Activated naive CD4-positive, alpha-beta T cell treated with anti-CD3 and anti-CD28 coated beads, Interleukin-2, amount 10 ng/mL, durations not matched to agents 7 days and 5 days (primary cell): ENCODE data around the gene PPP1R13B.
"Not testable (repeated sequence)": the region's sequence is repeated elsewhere in the genome, so short reads cannot be mapped to it uniquely, and the experiment has no call there.

ENCODE experiments used
- CTCF ChIA-PET: fragments of 350-600 bp; sonication (Branson Sonifier 250); formaldehyde crosslinking; loops from one replicate; lab custom pipeline; 2021; ENCODE audit warnings: antibody characterized with exemption; lab: Charles Lee
- DNase-seq: peaks from one replicate; pipeline ENCODE4 v3.0.0-alpha.2; 2020
- H3K27ac Mint-ChIP-seq: one replicate; pipeline ENCODE4 v1.8.0; 2021; ENCODE audit warnings: mild to moderate bottlenecking, moderate library complexity, mixed read lengths
- H3K27me3 Mint-ChIP-seq: one replicate; pipeline ENCODE4 v1.8.0; 2021; ENCODE audit warnings: mild to moderate bottlenecking, mixed read lengths
- H3K36me3 Mint-ChIP-seq: one replicate; pipeline ENCODE4 v1.8.0; 2021; ENCODE audit warnings: mixed read lengths
- H3K4me1 Mint-ChIP-seq: one replicate; pipeline ENCODE4 v1.8.0; 2021; ENCODE audit warnings: mixed read lengths
- H3K4me3 Mint-ChIP-seq: one replicate; pipeline ENCODE4 v1.8.0; 2021; ENCODE audit warnings: mild to moderate bottlenecking, moderate library complexity, mixed read lengths
- H3K9me3 Mint-ChIP-seq: one replicate; pipeline ENCODE4 v1.8.0; 2021; ENCODE audit warnings: mixed read lengths

PPP1R13B gene

GRCh38 chr14:103699901-103700752, 147.2 kb downstream of the PPP1R13B start:
- peak overlapping the region; percentile 16 for H3K27ac Mint-ChIP-seq
- peaks cover 8% of the 10 kb centered on the region for H3K4me1 Mint-ChIP-seq
- H3K27me3 Mint-ChIP-seq: no peaks in the 10 kb centered on the region
- H3K36me3 Mint-ChIP-seq: peaks cover 22% of the 10 kb centered on the region
- CTCF ChIA-PET: no interaction called here
- H3K4me3 Mint-ChIP-seq: no peak overlapping the region
- no peaks in the 10 kb centered on the region for H3K9me3 Mint-ChIP-seq
- DNase-seq: no peak

- Mint-ChIP-seq H3K4me1 (peaks cover 8% of the 10 kb centered on the region), H3K4me3 (no peak overlapping the region), H3K27ac (no peak overlapping the region), H3K9me3 (no peaks in the 10 kb centered on the region), H3K36me3 (peaks cover 22% of the 10 kb centered on the region), H3K27me3 (no peaks in the 10 kb centered on the region)
- CTCF ChIA-PET: no interaction called here
- no peak for DNase-seq
Measured at GRCh38 chr14:103699261-103699661, 148.1 kb downstream of the PPP1R13B start.

- DNase-seq: no peak
- H3K36me3 Mint-ChIP-seq: peaks cover 23% of the 10 kb centered on the region
- no peak overlapping the region for H3K27ac Mint-ChIP-seq
- no peaks in the 10 kb centered on the region for H3K9me3 Mint-ChIP-seq
- H3K27me3 Mint-ChIP-seq: no peaks in the 10 kb centered on the region
- H3K4me3 Mint-ChIP-seq: no peak overlapping the region
- peaks cover 8% of the 10 kb centered on the region for H3K4me1 Mint-ChIP-seq
- CTCF ChIA-PET: interaction anchor here (0.6 kb wide), 1 partner anchor 124 kb away, joined by 3 read pairs; no protein-coding TSS in a partner anchor
Measured at GRCh38 chr14:103698380-103699260, 148.8 kb downstream of the PPP1R13B start.

GRCh38 chr14:103697603-103698379, 149.6 kb downstream of the PPP1R13B start:
- Mint-ChIP-seq H3K27me3 (no peaks in the 10 kb centered on the region), H3K4me3 (no peak overlapping the region), H3K9me3 (no peaks in the 10 kb centered on the region), H3K4me1 (peaks cover 8% of the 10 kb centered on the region), H3K27ac (no peak overlapping the region), H3K36me3 (peaks cover 18% of the 10 kb centered on the region)
- no peak for DNase-seq
- CTCF ChIA-PET: interaction anchor here (0.6 kb wide), 1 partner anchor 123 kb away, joined by 3 read pairs; no protein-coding TSS in a partner anchor

- DNase-seq: no peak
- CTCF ChIA-PET: no interaction called here
- H3K27me3 Mint-ChIP-seq: no peaks in the 10 kb centered on the region
- H3K27ac Mint-ChIP-seq: peak overlapping the region; percentile 33
- H3K4me1 Mint-ChIP-seq: peaks cover 8% of the 10 kb centered on the region
- no peak overlapping the region for H3K4me3 Mint-ChIP-seq
- peaks cover 16% of the 10 kb centered on the region for H3K36me3 Mint-ChIP-seq
- no peaks in the 10 kb centered on the region for H3K9me3 Mint-ChIP-seq
Measured at GRCh38 chr14:103697206-103697602, 150.2 kb downstream of the PPP1R13B start.

- no peak for DNase-seq
- H3K9me3 Mint-ChIP-seq: no peaks in the 10 kb centered on the region
- CTCF ChIA-PET: no interaction called here
- no peak overlapping the region for H3K4me3 Mint-ChIP-seq
- H3K4me1 Mint-ChIP-seq: peaks cover 8% of the 10 kb centered on the region
- H3K27me3 Mint-ChIP-seq: no peaks in the 10 kb centered on the region
- H3K27ac Mint-ChIP-seq: peak overlapping the region; percentile 33
- peaks cover 13% of the 10 kb centered on the region for H3K36me3 Mint-ChIP-seq
Measured at GRCh38 chr14:103696466-103697071, 150.8 kb downstream of the PPP1R13B start.

GRCh38 chr14:103696070-103696402, 151.3 kb downstream of the PPP1R13B start:
- no peak overlapping the region for H3K4me3 Mint-ChIP-seq
- no peak overlapping the region for H3K27ac Mint-ChIP-seq
- CTCF ChIA-PET: no interaction called here
- DNase-seq: no peak
- no peaks in the 10 kb centered on the region for H3K9me3 Mint-ChIP-seq
- no peaks in the 10 kb centered on the region for H3K27me3 Mint-ChIP-seq
- H3K4me1 Mint-ChIP-seq: peaks cover 8% of the 10 kb centered on the region
- H3K36me3 Mint-ChIP-seq: peaks cover 13% of the 10 kb centered on the region

GRCh38 chr14:103695296-103696069, 151.9 kb downstream of the PPP1R13B start:
- Mint-ChIP-seq H3K27me3 (no peaks in the 10 kb centered on the region), H3K4me3 (no peak overlapping the region), H3K4me1 (peaks cover 8% of the 10 kb centered on the region), H3K9me3 (no peaks in the 10 kb centered on the region), H3K27ac (no peak overlapping the region), H3K36me3 (peaks cover 13% of the 10 kb centered on the region)
- no peak for DNase-seq
- CTCF ChIA-PET: interaction anchor here (1.5 kb wide), 1 partner anchor 11 kb away, joined by 4 read pairs; no protein-coding TSS in a partner anchor

GRCh38 chr14:103694572-103695026, 152.8 kb downstream of the PPP1R13B start:
- Mint-ChIP-seq H3K4me1 (peaks cover 8% of the 10 kb centered on the region), H3K9me3 (no peaks in the 10 kb centered on the region)

GRCh38 chr14:103693515-103693914, 153.9 kb downstream of the PPP1R13B start:
- DNase-seq: no peak
- Mint-ChIP-seq H3K27ac (no peak overlapping the region), H3K36me3 (peaks cover 19% of the 10 kb centered on the region), H3K4me1 (peaks cover 8% of the 10 kb centered on the region), H3K4me3 (no peak overlapping the region), H3K27me3 (no peaks in the 10 kb centered on the region), H3K9me3 (no peaks in the 10 kb centered on the region)
- CTCF ChIA-PET: no interaction called here

More at GRCh38 chr14:103694572-103695026, 152.8 kb downstream of the PPP1R13B start:
- CTCF ChIA-PET: interaction anchor here (1.5 kb wide), 1 partner anchor 12 kb away, joined by 4 read pairs; no protein-coding TSS in a partner anchor
- Mint-ChIP-seq H3K4me3 (no peak overlapping the region), H3K36me3 (peaks cover 14% of the 10 kb centered on the region), H3K27ac (no peak overlapping the region), H3K27me3 (no peaks in the 10 kb centered on the region)
- no peak for DNase-seq

GRCh38 chr14:103692871-103693270, 154.5 kb downstream of the PPP1R13B start:
- Mint-ChIP-seq H3K4me1 (peaks cover 8% of the 10 kb centered on the region), H3K36me3 (peaks cover 22% of the 10 kb centered on the region), H3K27ac (no peak overlapping the region), H3K4me3 (no peak overlapping the region), H3K27me3 (no peaks in the 10 kb centered on the region), H3K9me3 (no peaks in the 10 kb centered on the region)
- no peak for DNase-seq
- CTCF ChIA-PET: no interaction called here

GRCh38 chr14:103692159-103692558, 155.2 kb downstream of the PPP1R13B start:
- no peak overlapping the region for H3K27ac Mint-ChIP-seq
- H3K27me3 Mint-ChIP-seq: no peaks in the 10 kb centered on the region
- H3K9me3 Mint-ChIP-seq: no peaks in the 10 kb centered on the region
- peaks cover 5% of the 10 kb centered on the region for H3K4me1 Mint-ChIP-seq
- CTCF ChIA-PET: no interaction called here
- peaks cover 20% of the 10 kb centered on the region for H3K36me3 Mint-ChIP-seq
- no peak for DNase-seq
- H3K4me3 Mint-ChIP-seq: no peak overlapping the region

GRCh38 chr14:103691655-103692054, 155.7 kb downstream of the PPP1R13B start:
- peaks cover 22% of the 10 kb centered on the region for H3K36me3 Mint-ChIP-seq
- H3K27ac Mint-ChIP-seq, H3K4me1 Mint-ChIP-seq, H3K4me3 Mint-ChIP-seq, H3K9me3 Mint-ChIP-seq, H3K27me3 Mint-ChIP-seq, DNase-seq, CTCF ChIA-PET: not testable (repeated sequence)
